ENCODE measurements around the gene PPIH.

PPIH gene

GRCh38 chr1:42660907-42661500 is 2.8 kb downstream of the PPIH start:
- H3K4me2 ChIP-seq (ENCODE audit: insufficient read depth, low read length): peak overlapping the region; percentile 9; the same call in 1 of the 2 replicates
- no peak overlapping the region for H3K27ac ChIP-seq (ENCODE audit: low read length)
- H3K4me3 ChIP-seq (ENCODE audit: low read depth in 1 of 2, low read length in 2 of 2): no peak overlapping the region
- ATAC-seq (ENCODE audit: insufficient read depth, low read depth) (no peak), DNase-seq (no peak)
- H3K27me3 ChIP-seq (ENCODE audit: insufficient read depth, low read length, poor library complexity): no peaks in the 10 kb centered on the region
- no peak overlapping the region for H3K9ac ChIP-seq (ENCODE audit: low read depth, low read length)
- TF ChIP-seq, protein P1, sequence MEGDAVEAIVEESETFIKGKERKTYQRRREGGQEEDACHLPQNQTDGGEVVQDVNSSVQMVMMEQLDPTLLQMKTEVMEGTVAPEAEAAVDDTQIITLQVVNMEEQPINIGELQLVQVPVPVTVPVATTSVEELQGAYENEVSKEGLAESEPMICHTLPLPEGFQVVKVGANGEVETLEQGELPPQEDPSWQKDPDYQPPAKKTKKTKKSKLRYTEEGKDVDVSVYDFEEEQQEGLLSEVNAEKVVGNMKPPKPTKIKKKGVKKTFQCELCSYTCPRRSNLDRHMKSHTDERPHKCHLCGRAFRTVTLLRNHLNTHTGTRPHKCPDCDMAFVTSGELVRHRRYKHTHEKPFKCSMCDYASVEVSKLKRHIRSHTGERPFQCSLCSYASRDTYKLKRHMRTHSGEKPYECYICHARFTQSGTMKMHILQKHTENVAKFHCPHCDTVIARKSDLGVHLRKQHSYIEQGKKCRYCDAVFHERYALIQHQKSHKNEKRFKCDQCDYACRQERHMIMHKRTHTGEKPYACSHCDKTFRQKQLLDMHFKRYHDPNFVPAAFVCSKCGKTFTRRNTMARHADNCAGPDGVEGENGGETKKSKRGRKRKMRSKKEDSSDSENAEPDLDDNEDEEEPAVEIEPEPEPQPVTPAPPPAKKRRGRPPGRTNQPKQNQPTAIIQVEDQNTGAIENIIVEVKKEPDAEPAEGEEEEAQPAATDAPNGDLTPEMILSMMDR (IDR thresholded peaks at IDR 0.05; ENCODE audit: borderline replicate concordance, extremely low read depth, low read length, poor library complexity, severe bottlenecking): no peak
- TF ChIP-seq EZH2 (IDR thresholded peaks at IDR 0.05; ENCODE audit: borderline replicate concordance, low read depth, low read length, severe bottlenecking): no peak
- no peak overlapping the region for H2AFZ ChIP-seq (ENCODE audit: low read depth, low read length)
- peaks cover 39% of the 10 kb centered on the region for H3K79me2 ChIP-seq (ENCODE audit: insufficient read depth, low read length)
- H3K4me1 ChIP-seq (ENCODE audit: insufficient read depth, low read length): peaks cover 43% of the 10 kb centered on the region
- no peaks in the 10 kb centered on the region for H3K9me3 ChIP-seq (ENCODE audit: insufficient read depth, low read length, severe bottlenecking)
- H4K20me1 ChIP-seq (ENCODE audit: insufficient read depth, low read length): 0 out of 2 replicates have a peak, but pooled peaks cover 2% of the 10 kb centered on the region
- peaks cover 65% of the 10 kb centered on the region for H3K36me3 ChIP-seq (ENCODE audit: insufficient read depth, low read length)

DNA sequence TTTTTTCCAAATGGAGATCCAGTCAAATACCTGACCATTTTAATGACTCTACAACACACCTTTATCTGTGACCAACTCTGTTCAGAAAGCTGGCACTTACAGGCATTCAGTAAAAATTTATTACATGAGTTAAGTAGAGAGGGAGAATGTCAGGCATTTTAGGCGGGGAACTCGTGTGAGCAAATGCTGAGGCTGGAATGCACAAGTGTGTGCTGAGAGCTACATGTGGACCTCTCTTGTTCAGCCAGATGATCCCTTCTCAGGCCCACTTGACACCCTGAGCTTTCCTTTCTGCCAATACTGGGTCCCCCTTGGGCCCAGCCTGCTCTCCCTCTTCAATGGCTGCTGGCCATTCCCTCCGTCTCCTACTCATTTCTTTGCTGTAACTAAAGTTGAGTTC is 11.7 kb downstream of the PPIH start:
- H3K4me2 ChIP-seq (ENCODE audit: insufficient read depth, low read length): no peak overlapping the region
- no peaks in the 10 kb centered on the region for H3K4me1 ChIP-seq (ENCODE audit: insufficient read depth, low read length)
- no peak for DNase-seq
- ATAC-seq (ENCODE audit: insufficient read depth, low read depth): no peak
- no peak overlapping the region for H3K9ac ChIP-seq (ENCODE audit: low read depth, low read length)
- no peaks in the 10 kb centered on the region for H3K79me2 ChIP-seq (ENCODE audit: insufficient read depth, low read length)
- no peak overlapping the region for H3K4me3 ChIP-seq (ENCODE audit: low read depth in 1 of 2, low read length in 2 of 2)
- H3K27ac ChIP-seq (ENCODE audit: low read length): no peak overlapping the region
- no peak overlapping the region for H2AFZ ChIP-seq (ENCODE audit: low read depth, low read length)
- no peak for TF ChIP-seq EZH2 (IDR thresholded peaks at IDR 0.05; ENCODE audit: borderline replicate concordance, low read depth, low read length, severe bottlenecking)
- TF ChIP-seq, protein P1 (IDR thresholded peaks at IDR 0.05; ENCODE audit: borderline replicate concordance, extremely low read depth, low read length, poor library complexity, severe bottlenecking): no peak
- no peaks in the 10 kb centered on the region for H3K9me3 ChIP-seq (ENCODE audit: insufficient read depth, low read length, severe bottlenecking)
- H3K36me3 ChIP-seq (ENCODE audit: insufficient read depth, low read length): peaks cover 78% of the 10 kb centered on the region
- H3K27me3 ChIP-seq (ENCODE audit: insufficient read depth, low read length, poor library complexity): no peaks in the 10 kb centered on the region
- H4K20me1 ChIP-seq (ENCODE audit: insufficient read depth, low read length): no peaks in the 10 kb centered on the region

DNA sequence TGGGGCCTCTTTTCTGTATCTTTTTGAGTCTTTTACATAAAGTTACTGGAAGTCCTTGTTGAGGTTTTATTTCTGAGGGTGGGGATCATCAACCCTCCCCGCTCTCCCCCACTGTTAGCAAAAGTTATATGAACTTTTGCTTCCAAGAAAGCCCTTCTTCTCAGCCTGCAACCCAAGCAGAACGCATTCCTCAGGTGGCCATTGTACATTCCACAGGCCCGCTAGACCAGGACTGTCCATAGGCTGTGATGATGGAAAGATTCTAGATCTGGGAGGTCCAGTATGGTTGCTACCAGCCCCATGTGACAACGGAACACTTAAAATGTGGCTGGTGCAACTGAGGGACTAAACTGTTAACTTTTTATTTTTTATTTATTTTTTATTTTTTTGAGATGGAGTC is 12.2 kb downstream of the PPIH start:
- Histone ChIP-seq H3K36me3 (ENCODE audit: insufficient read depth, low read length) (peaks cover 78% of the 10 kb centered on the region), H3K9ac (ENCODE audit: low read depth, low read length) (no peak overlapping the region), H3K79me2 (ENCODE audit: insufficient read depth, low read length) (no peaks in the 10 kb centered on the region), H3K4me2 (ENCODE audit: insufficient read depth, low read length) (no peak overlapping the region), H3K27me3 (ENCODE audit: insufficient read depth, low read length, poor library complexity) (no peaks in the 10 kb centered on the region), H3K4me1 (ENCODE audit: insufficient read depth, low read length) (no peaks in the 10 kb centered on the region), H3K4me3 (ENCODE audit: low read depth in 1 of 2, low read length in 2 of 2) (no peak overlapping the region), H2AFZ (ENCODE audit: low read depth, low read length) (no peak overlapping the region), H4K20me1 (ENCODE audit: insufficient read depth, low read length) (no peaks in the 10 kb centered on the region), H3K27ac (ENCODE audit: low read length) (no peak overlapping the region), H3K9me3 (ENCODE audit: insufficient read depth, low read length, severe bottlenecking) (no peaks in the 10 kb centered on the region)
- TF ChIP-seq, protein P1 (IDR thresholded peaks at IDR 0.05; ENCODE audit: borderline replicate concordance, extremely low read depth, low read length, poor library complexity, severe bottlenecking): no peak
- no peak for TF ChIP-seq EZH2 (IDR thresholded peaks at IDR 0.05; ENCODE audit: borderline replicate concordance, low read depth, low read length, severe bottlenecking)
- DNase-seq: no peak
- ATAC-seq (ENCODE audit: insufficient read depth, low read depth): no peak
